A549 (cell line): ENCODE data around the gene CSPG4. TPM values are rescaled to one million over a fixed set of nuclear protein-coding genes. Genes with fewer than 3 reads are reported as not detected.

Experiments used
- ATAC-seq, 2 experiments: fragments of 200-7000 bp in 1 of 2; fragments of >200 bp in 1 of 2; cut with Nextera tagmentation in 1 of 2; cut with Tn5 transposase in 1 of 2; 3 replicates each; pipeline versions ENCODE4 v1.8.0 to v1.9.1; 2018 to 2020; ENCODE audit warnings: mild to moderate bottlenecking in 1 of 2, moderate library complexity in 1 of 2
- CTCF ChIA-PET: fragments of 300-600 bp; sonication (Branson Sonifier 250); formaldehyde crosslinking; extraction: SDS; loops from one replicate; lab custom pipeline; 2021; ENCODE audit warnings: antibody characterized with exemption, inconsistent platforms; lab: Yijun Ruan, JAX
- POLR2A ChIA-PET: fragments of 350-600 bp; formaldehyde crosslinking; extraction: SDS; loops from one replicate; lab custom pipeline; 2021; ENCODE audit warnings: antibody characterized with exemption, inconsistent platforms; lab: Yijun Ruan, JAX
- DNase-seq, 2 experiments: peaks; one replicate each; pipeline versions ENCODE4 v3.0.0 to v3.0.0-alpha.2; 2011 to 2016; ENCODE audit warnings: low read depth in 1 of 2, low spot score in 1 of 2
- FAIRE-seq: peaks from 2 replicates; lab custom pipeline; 2011; peaks lifted over from hg19 to GRCh38; lab: Jason Lieb, UNC
- H3K27ac ChIP-seq, 2 experiments: fragments of >200 bp; sonication (Bioruptor Twin); formaldehyde crosslinking; 3 replicates each; pipeline ENCODE4 v1.5.1; 2016 to 2017
- H3K4me1 ChIP-seq: fragments of >200 bp; sonication (Bioruptor Twin); formaldehyde crosslinking; 3 replicates; pipeline ENCODE4 v1.6.1; 2016
- H3K4me2 ChIP-seq: fragments of >200 bp; sonication (Bioruptor Twin); formaldehyde crosslinking; 3 replicates; pipeline ENCODE4 v1.6.1; 2016
- H3K4me3 ChIP-seq: fragments of >200 bp; sonication (Bioruptor Twin); formaldehyde crosslinking; 3 replicates; pipeline ENCODE4 v1.5.1; 2016
- H3K9me3 ChIP-seq: fragments of >200 bp; sonication (Bioruptor Twin); formaldehyde crosslinking; 3 replicates; pipeline ENCODE4 v1.6.1; 2016
- CEBPB ChIP-seq, 2 experiments: fragments of >200 bp in 1 of 2; sonication (Bioruptor Twin) in 1 of 2; formaldehyde crosslinking in 1 of 2; IDR thresholded peaks; 2 replicates each; pipeline ENCODE4 v1.6.1; 2012 to 2016
- CTCF ChIP-seq: fragments of >200 bp; sonication (Bioruptor Twin); formaldehyde crosslinking; IDR thresholded peaks from 3 replicates; pipeline ENCODE4 v1.5.1; 2016
- E2F6 ChIP-seq: IDR thresholded peaks from 2 replicates; pipeline ENCODE4 v1.6.1; 2012; ENCODE audit warnings: low read depth, borderline replicate concordance
- EHF ChIP-seq: fragments of 250-450 bp; sonication (Bioruptor Pico); IDR thresholded peaks from 2 replicates; pipeline ENCODE4 v1.5.0; 2020; ENCODE audit warnings: mild to moderate bottlenecking
- EHMT2 ChIP-seq: fragments of 200-600 bp; sonication (generic); IDR thresholded peaks from 2 replicates; pipeline ENCODE4 v1.6.1; 2016; ENCODE audit warnings: antibody characterized with exemption, low read depth, mild to moderate bottlenecking, moderate library complexity
- ESRRA ChIP-seq: fragments of 150-350 bp; IDR thresholded peaks from 2 replicates; pipeline ENCODE4 v1.6.1; 2014; ENCODE audit warnings: mild to moderate bottlenecking, low read length, borderline replicate concordance
- FOSB ChIP-seq: fragments of 250-450 bp; sonication (Bioruptor Pico); IDR thresholded peaks from 2 replicates; pipeline ENCODE4 v1.5.0; 2020; ENCODE audit warnings: mild to moderate bottlenecking, moderate library complexity
- GATA3 ChIP-seq: IDR thresholded peaks from 2 replicates; pipeline ENCODE4 v1.6.1; 2012; ENCODE audit warnings: borderline replicate concordance
- HES2 ChIP-seq: fragments of >200 bp; sonication (Bioruptor Twin); formaldehyde crosslinking; IDR thresholded peaks from 2 replicates; pipeline ENCODE4 v1.6.1; 2016
- HMGXB4 ChIP-seq: fragments of 250-450 bp; sonication (Bioruptor Pico); IDR thresholded peaks from 2 replicates; pipeline ENCODE4 v1.5.0; 2021; ENCODE audit warnings: mild to moderate bottlenecking, moderate library complexity, borderline replicate concordance
- HOXA7 ChIP-seq: fragments of 250-450 bp; sonication (Bioruptor Pico); IDR thresholded peaks from 2 replicates; pipeline ENCODE4 v1.5.0; 2020; ENCODE audit warnings: mild to moderate bottlenecking, moderate library complexity
- HOXB13 ChIP-seq: fragments of 250-450 bp; sonication (Bioruptor Pico); IDR thresholded peaks from 2 replicates; pipeline ENCODE4 v1.5.0; 2020; ENCODE audit warnings: low read depth, mild to moderate bottlenecking, moderate library complexity
- HOXB5 ChIP-seq: fragments of 250-450 bp; sonication (Bioruptor Pico); IDR thresholded peaks from 2 replicates; pipeline ENCODE4 v1.5.0; 2020; ENCODE audit warnings: mild to moderate bottlenecking, moderate library complexity
- JUN ChIP-seq, 2 experiments: fragments of >200 bp; sonication (Bioruptor Twin); formaldehyde crosslinking; IDR thresholded peaks; 2 replicates in 1 of 2; 3 replicates in 1 of 2; pipeline ENCODE4 v1.6.1; 2016 to 2017
- KDM1A ChIP-seq: fragments of 200-600 bp; sonication (generic); IDR thresholded peaks from 2 replicates; pipeline ENCODE4 v1.6.1; 2016; ENCODE audit warnings: low read depth, mild to moderate bottlenecking
- MAZ ChIP-seq: fragments of 150-350 bp; IDR thresholded peaks from 2 replicates; pipeline ENCODE4 v1.6.1; 2014; ENCODE audit warnings: antibody characterized with exemption, low read depth, low read length, borderline replicate concordance
- NFE2L2 ChIP-seq: fragments of 150-350 bp; conservative IDR thresholded peaks from 2 replicates; pipeline ENCODE4 v1.6.1; 2014; ENCODE audit warnings: low read length
- NR3C1 ChIP-seq: fragments of >200 bp; sonication (Bioruptor Twin); formaldehyde crosslinking; IDR thresholded peaks from 3 replicates; pipeline ENCODE4 v1.6.1; 2017
- POLR2AphosphoS2 ChIP-seq: conservative IDR thresholded peaks from 2 replicates; pipeline ENCODE4 v1.6.1; 2012; ENCODE audit warnings: low read length, improper control_type of control experiment, inconsistent platforms
- RAD21 ChIP-seq, 2 experiments: fragments of >200 bp in 1 of 2; sonication (Bioruptor Twin) in 1 of 2; formaldehyde crosslinking in 1 of 2; IDR thresholded peaks in 1 of 2; conservative IDR thresholded peaks in 1 of 2; 2 replicates in 1 of 2; 3 replicates in 1 of 2; pipeline ENCODE4 v1.6.1; 2012 to 2018; ENCODE audit warnings: inconsistent platforms in 1 of 2
- RCOR1 ChIP-seq: fragments of 150-350 bp; IDR thresholded peaks from 2 replicates; pipeline ENCODE4 v1.6.1; 2014; ENCODE audit warnings: antibody characterized with exemption, low read length, low read depth
- REST ChIP-seq: fragments of 200-600 bp; sonication (generic); IDR thresholded peaks from 2 replicates; pipeline ENCODE4 v1.6.1; 2016; ENCODE audit warnings: antibody characterized with exemption, mild to moderate bottlenecking, moderate library complexity
- RFX5 ChIP-seq: fragments of 450-650 bp; IDR thresholded peaks from 2 replicates; pipeline ENCODE4 v1.7.1; 2014; ENCODE audit warnings: antibody characterized with exemption, mild to moderate bottlenecking, moderate library complexity
- RNF2 ChIP-seq: fragments of 200-600 bp; sonication (generic); IDR thresholded peaks from 2 replicates; pipeline ENCODE4 v1.6.1; 2016; ENCODE audit warnings: low read depth, mild to moderate bottlenecking, antibody characterized with exemption, moderate library complexity, borderline replicate concordance
- SREBF2 ChIP-seq: fragments of 450-650 bp; IDR thresholded peaks from 2 replicates; pipeline ENCODE4 v1.6.1; 2014; ENCODE audit warnings: mild to moderate bottlenecking, moderate library complexity
- TFCP2L1 ChIP-seq: fragments of 250-450 bp; sonication (Bioruptor Pico); IDR thresholded peaks from 2 replicates; pipeline ENCODE4 v1.5.0; 2021; ENCODE audit warnings: mild to moderate bottlenecking
- USF2 ChIP-seq: fragments of 450-650 bp; IDR thresholded peaks from 2 replicates; pipeline ENCODE4 v1.6.1; 2014; ENCODE audit warnings: antibody characterized with exemption
- WGBS: methylation state at CpG from one replicate; pipeline ENCODE4 v1.1.6; 2017; ENCODE audit errors: missing lambda C conversion rate; 5-methylcytosine and 5-hydroxymethylcytosine counted together
- polyA plus RNA-seq, 4 experiments: library from polyadenylated mRNA; depleted of rRNA in 3 of 4; stranded (reverse); fragments of >200 nt; fragmentation: RNase III in 1 of 4; extraction: RNeasy Plus Mini Kit Qiagen cat#74134 plus additional on column Dnase treatment in 1 of 4; gene quantifications; 2 replicates in 3 of 4; 3 replicates in 1 of 4; pipeline ENCODE4 v1.2.3, GENCODE V29; 2011 to 2017
- TF ChIP-seq, protein P1 (sequence below): IDR thresholded peaks from 2 replicates; pipeline ENCODE4 v1.6.1; 2012

The CSPG4 gene
- polyA plus RNA-seq, 2 of the 4 experiments (the other 2 are of a cell fraction): 0.01 to 0.06 TPM

DNA sequence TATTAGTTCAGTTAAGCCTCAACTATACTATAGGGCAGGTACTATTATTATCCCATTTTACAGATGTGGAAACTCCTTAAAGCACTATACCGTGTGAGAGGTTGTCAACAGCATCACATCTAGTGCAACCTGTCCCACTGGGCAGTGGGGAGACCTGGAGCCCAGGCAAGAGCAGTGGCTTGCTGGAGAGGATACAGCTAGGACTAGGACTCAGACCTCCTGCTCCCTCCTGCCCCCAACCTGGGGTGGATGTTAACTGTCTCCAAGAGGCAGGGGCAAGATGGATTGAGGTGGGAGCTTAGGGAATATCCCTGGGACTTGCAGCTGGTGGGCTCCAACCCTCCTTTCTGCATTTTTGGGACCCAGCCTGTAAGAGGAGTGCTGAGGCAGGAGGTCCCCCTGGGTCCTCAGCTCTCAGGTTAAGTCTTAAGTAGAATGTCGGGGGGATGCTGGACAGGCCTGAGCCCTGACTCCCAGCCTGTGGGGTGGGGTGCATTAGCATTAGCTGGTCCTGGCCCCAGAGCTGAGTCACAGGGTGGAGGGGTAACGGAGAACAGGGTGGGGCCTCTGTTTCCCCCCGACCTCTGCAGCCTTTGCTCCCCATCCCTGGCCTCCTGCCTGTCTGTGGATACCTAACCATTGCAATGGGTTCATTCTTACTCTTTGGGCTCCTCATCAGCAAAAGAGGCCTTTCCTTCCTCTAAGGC, 58.3 kb downstream of the CSPG4 start:
- DNase-seq (no peak), ATAC-seq (no peak), FAIRE-seq (no peak)
- ChIA-PET CTCF (interaction anchor here (0.8 to 9.8 kb wide), 10 partner anchors 13 to 148 kb away, joined by 3 to 98 read pairs (median 6); partner anchors contain the start of gene IMP3), POLR2A (interaction anchor here (1.0 kb wide), 1 partner anchor 14 kb away, joined by 4 read pairs; the partner anchor contains the start of gene IMP3)
- H3K27ac ChIP-seq: no peak overlapping the region
- 74% methylated on average over 4 of the region's 4 CpGs for WGBS
- H3K4me3 ChIP-seq: no peak overlapping the region
- H3K4me2 ChIP-seq: no peak overlapping the region
- TF ChIP-seq USF2 (no peak), SREBF2 (no peak), HOXB13 (CRISPR knock-in tag) (no peak), NFE2L2 (no peak), HOXB5 (CRISPR knock-in tag) (no peak), HOXA7 (CRISPR knock-in tag) (no peak), CEBPB (IDR thresholded peaks at IDR 0.05) (no peak), FOSB (CRISPR knock-in tag) (no peak), RNF2 (no peak), REST (no peak), MAZ (no peak), POLR2AphosphoS2 (no peak), RAD21 (conservative IDR thresholded peaks at IDR 0.05 in 1 of 2, IDR thresholded peaks at IDR 0.05 in 1 of 2) (no peak), HES2 (no peak), E2F6 (no peak), TFCP2L1 (CRISPR knock-in tag) (no peak)
- TF ChIP-seq, protein P1, sequence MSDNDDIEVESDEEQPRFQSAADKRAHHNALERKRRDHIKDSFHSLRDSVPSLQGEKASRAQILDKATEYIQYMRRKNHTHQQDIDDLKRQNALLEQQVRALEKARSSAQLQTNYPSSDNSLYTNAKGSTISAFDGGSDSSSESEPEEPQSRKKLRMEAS: no peak
- H3K4me1 ChIP-seq: peaks cover 26% of the 10 kb centered on the region
- no peaks in the 10 kb centered on the region for H3K9me3 ChIP-seq

DNA sequence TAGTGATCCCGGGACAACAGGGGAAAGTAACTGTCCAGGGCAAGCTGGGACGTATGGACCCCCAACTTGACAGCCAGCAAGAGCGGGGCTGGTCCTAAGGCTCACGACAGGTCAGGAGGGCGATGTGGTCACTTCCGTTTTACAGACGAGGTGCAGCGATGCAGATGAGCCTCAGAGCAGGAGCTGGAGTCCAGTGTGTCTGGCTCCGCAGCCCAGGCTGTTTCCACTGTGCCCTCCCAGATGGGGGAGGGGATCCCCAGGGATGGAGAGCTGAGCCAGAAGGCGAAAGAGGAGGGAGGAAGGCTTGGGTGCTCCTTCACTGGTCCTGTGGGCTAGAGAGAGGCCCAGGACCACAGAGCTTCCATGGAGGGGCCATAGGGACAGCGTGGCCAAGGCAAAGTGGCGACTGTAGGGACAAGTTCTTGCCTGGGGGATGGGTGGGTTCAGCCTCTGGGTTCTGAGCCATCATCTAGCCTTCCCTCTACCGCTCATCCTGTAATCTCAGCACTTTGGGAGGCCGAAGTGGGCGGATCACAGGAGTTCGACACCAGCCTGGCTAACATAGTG, 59.2 kb downstream of the CSPG4 start:
- Histone ChIP-seq H3K4me2 (no peak overlapping the region), H3K9me3 (no peaks in the 10 kb centered on the region), H3K4me3 (no peak overlapping the region), H3K4me1 (peaks cover 33% of the 10 kb centered on the region), H3K27ac (no peak overlapping the region)
- WGBS: 93% methylated on average over 16 of the region's 16 CpGs
- DNase-seq (no peak), ATAC-seq (no peak), FAIRE-seq (no peak)
- POLR2A ChIA-PET: interaction anchor here (1.0 kb wide), 1 partner anchor 14 kb away, joined by 4 read pairs; the partner anchor contains the start of gene IMP3
- CTCF ChIA-PET: interaction anchor here (1.7 to 9.8 kb wide), 6 partner anchors 14 to 32 kb away, joined by 3 to 98 read pairs (median 9); partner anchors contain the start of gene IMP3
- TF ChIP-seq EHMT2 (no peak), RCOR1 (no peak), EHF (CRISPR knock-in tag) (no peak), JUN (IDR thresholded peaks at IDR 0.05) (no peak), NR3C1 (no peak), RFX5 (no peak), CTCF (no peak), ESRRA (no peak), HMGXB4 (CRISPR knock-in tag) (no peak), GATA3 (no peak), CEBPB (IDR thresholded peaks at IDR 0.05) (no peak), KDM1A (no peak)
